ENCODE data around the gene OPRL1.

Gene OPRL1

GRCh38 chr20:64080013-64080812 is at the start of gene OPRL1:
Gene OPRL1 (plus strand): TSS chr20:64080082. CDS start chr20:64092721, 12,639 bp downstream.
- DNase-seq (ENCODE audit: low read depth): no peak

- DNase-seq (ENCODE audit: low read depth): no peak
Measured at GRCh38 chr20:64030371-64031134, 49.3 kb upstream of the OPRL1 start.

- DNase-seq (ENCODE audit: low read depth): no peak
Measured at GRCh38 chr20:64031822-64032314, 48.0 kb upstream of the OPRL1 start.

DNA sequence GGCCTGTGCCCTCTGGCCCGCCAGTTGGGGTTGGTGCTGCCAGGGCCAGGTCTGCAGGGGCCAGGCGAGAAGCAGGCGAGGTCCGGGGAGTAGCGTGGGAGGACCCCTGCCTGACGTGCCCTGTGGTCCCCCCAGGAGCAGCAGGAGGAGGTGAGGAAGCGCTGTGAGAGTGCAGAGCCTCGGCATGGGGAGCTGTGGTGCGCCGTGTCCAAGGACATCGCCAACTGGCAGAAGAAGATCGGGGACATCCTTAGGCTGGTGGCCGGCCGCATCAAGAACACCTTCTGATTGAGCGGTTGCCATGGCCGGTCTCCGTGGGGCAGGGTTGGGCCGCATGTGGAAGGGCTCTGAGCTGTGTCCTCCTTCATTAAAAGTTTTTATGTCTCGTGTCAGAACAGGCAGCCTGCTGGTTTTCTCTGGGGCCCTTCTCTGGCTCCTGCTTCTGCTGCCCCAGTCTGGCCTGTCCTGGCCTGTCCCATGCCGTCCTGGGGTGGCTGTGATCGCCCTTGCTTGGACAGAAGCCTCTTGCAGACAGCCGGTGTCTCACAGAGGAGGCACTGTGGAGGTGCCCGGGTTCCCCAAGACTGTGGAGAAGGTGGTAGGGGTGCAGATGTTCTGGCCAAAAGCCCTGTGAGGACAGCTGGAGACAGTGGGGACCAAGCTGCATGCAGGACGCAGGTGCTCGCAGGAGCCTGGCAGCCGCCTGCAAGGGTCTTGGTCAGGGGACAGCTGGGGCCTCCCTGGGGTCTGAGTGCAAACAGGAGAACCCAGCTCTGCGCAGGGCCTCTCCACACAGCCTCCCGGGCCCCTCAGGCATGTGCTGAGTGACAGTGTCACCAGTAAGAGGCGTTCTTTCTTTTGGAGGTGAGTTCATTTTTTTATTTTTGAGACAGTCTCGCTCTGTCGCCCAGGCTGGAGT is 46.9 kb upstream of the OPRL1 start:
- DNase-seq (ENCODE audit: low read depth): no peak

- no peak for DNase-seq (ENCODE audit: low read depth)
Measured at GRCh38 chr20:64033981-64034493, 45.8 kb upstream of the OPRL1 start.

GRCh38 chr20:64035066-64035932 is 44.6 kb upstream of the OPRL1 start:
- no peak for DNase-seq (ENCODE audit: low read depth)

- no peak for DNase-seq (ENCODE audit: low read depth)
Measured at GRCh38 chr20:64035933-64036345, 43.9 kb upstream of the OPRL1 start, which contains the start of gene C20orf204. Gene C20orf204 (plus strand): TSS chr20:64036182. CDS start chr20:64036324, 142 bp downstream.

- DNase-seq (ENCODE audit: low read depth): no peak
Measured at GRCh38 chr20:64036346-64037198, 43.3 kb upstream of the OPRL1 start.

DNA sequence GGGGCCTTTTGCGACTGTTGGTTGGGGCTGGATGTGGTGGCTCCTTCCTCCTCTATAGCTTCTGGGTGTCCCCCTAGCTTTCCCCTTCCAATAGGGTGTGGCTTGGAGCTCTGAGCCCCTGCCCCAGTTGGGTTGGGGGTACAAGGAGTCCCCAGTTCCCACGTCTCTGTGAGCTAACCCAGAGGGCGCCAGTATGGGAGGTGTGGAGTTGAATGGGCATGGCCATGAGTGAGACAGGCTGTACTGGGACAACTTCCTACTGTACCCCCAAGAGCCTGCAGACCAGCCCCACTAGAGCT is 42.7 kb upstream of the OPRL1 start:
- DNase-seq (ENCODE audit: low read depth): no peak

GRCh38 chr20:64037498-64038213 is 42.2 kb upstream of the OPRL1 start:
- DNase-seq (ENCODE audit: low read depth): no peak

GRCh38 chr20:64038224-64038564 is 41.7 kb upstream of the OPRL1 start:
- DNase-seq (ENCODE audit: low read depth): no peak

DNA sequence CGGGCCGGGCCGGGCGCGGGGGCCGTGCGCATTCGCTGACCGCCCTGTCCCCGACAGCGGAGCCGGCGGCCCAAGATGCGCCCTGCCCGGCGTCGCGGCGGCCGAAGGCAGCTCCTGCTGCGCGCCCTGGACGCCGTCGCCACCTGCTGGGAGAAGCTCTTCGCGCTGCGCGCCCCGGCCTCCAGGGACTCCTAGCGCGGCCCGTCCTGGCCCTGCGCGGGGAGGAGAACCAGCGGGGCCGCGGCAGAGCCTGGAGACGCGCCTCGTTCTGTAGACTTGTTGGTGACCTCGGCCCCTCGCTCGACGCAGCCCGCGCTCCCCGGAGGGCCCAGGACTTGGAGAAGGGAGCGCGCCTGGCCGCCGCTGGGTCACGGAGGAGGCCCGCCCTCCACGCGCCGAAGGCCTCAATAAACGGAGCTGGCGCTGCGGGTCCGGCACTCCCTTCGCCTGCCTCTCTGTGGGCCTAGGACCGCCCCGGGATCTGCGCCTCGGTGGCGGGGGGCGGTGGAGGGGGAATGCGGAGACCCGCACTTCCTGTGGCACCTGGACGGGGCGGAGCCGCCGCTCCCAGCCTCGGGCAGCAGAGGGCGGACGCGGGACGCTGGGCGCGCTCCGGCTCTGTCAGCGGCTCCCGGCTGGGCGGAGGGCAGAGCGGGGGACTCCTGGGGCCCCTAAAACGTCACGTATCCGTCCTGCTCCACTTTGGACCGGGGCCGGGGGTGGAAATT is 41.2 kb upstream of the OPRL1 start:
- DNase-seq (ENCODE audit: low read depth): peak; percentile 63

DNA sequence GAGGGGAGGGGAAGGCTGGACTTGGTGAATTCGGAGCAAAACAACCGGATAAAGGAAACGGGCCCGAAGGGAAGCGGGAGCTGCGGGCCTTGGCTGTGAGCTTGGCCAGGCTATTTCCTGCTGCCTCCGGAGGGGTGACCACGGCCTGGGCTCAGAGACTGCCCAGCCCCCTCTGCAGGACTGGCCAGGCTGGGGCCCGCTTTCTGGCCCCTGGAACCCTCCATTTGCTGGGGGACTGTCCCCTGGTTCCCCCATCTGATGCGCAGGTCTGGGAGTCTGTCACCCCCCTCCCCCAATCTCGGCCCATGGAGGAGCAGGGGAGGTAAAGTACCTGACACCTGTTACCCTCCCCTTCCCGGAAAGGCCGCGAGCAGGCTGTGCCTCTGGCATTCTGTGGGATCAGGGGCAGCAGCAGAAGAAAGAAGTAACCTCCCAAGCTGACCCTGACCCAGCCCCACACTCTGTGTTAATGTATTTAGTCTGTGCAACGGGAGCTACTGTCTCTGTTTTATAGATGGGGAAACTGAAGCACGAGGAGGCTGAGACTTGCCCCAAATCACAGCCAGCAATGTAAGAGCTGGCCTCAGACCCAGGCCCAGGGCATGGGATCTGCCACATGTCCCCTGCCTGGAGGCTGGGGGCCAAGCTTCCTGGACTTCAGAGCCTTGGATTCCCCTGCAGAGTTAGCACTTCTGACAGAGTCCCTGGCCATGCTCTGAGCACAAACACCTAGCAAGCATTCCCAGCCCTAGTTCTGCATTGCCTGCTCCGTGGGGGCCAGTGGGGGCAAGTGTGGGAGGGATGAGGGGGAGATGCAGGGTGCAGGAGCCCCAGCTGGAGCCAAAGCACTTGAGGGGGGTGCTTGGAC is 40.4 kb upstream of the OPRL1 start:
- no peak for DNase-seq (ENCODE audit: low read depth)

- no peak for DNase-seq (ENCODE audit: low read depth)
Measured at GRCh38 chr20:64040231-64041039, 39.4 kb upstream of the OPRL1 start.

DNA sequence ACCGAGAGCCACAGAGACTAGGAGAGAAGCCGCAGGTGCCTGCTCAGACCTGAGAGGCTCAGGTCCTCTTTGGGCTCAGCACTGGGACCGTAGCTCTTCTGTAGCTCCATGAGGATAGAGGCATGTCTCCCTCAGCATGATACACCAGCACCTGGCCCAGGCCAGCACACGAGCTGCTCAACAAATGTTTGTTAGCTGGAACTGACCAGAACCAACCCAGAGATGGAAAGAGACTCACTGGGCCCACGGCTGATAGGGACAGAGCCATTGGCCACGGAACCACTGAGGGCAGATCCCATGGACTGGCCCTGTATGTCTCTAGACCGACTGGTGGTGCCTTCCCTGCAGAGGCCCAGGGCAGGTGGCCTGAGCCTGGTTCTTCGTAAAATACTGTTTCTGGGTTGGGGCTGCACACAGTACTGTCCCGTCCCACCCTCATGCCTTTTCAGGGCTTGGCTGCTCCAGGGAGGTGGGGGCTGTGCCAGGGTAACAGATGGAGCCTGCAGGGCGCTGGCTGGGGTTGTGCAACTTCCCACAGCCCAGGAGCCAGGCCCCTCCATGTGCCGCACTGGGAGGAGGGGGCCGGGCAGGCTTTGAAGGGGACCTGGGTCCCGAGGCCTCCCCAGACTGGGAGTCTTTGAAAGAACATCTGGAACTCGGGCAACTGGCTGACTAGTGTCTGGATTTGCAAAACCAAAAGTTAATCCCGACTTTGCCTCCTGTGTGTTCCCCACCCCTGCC is 38.7 kb upstream of the OPRL1 start:
- no peak for DNase-seq (ENCODE audit: low read depth)

DNA sequence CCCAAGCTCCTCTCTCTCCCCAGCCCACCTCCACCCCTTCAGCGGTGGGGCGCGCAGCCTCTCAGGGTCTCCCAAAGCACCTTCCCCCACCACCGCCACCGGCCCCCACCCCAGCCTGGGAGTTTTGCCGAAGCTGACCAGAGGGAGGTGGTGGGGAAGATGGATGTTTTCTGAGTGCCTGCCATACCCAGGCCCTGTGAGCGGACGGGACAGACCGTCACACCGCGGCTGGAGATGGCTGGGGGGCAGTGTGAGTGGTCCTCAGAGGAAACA is 38.2 kb upstream of the OPRL1 start:
- no peak for DNase-seq (ENCODE audit: low read depth)

All from stimulated activated CD8-positive, alpha-beta memory T cell treated with anti-CD3 and anti-CD28 coated beads, Interleukin-4, amount 100 ng/mL, for 24 hours (primary cell).